HG02973 (cell line): Measurements from ENCODE around the gene DENND2D.

Experiments used
- ATAC-seq: cut with Tn5 transposase; IDR thresholded peaks from one replicate; pipeline ENCODE4 v1.9.1; 2021; ENCODE audit warnings: moderate library complexity; ENCODE audit not compliant: unreplicated experiment

DENND2D gene

GRCh38 chr1:111183308-111184069 lies 17.0 kb downstream of the DENND2D start:
- ATAC-seq: no peak

DNA sequence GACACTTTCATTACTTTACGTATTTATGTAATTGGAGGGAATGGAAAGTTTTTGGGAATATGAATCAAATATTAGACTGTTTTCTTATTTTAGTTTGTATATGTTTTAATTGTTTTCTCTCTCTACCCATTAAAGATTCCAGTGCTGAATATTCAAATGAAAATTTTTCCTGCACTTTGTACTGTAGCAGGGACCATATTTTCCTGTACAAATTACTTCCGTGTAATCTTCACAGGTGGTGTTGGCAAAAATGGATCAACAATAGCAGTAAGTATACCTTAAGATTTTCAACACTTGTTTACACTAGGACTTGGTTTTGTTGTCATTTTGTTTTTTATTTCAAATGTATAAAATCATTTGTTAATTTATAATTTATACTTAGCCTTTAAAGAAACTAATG lies 18.4 kb downstream of the DENND2D start:
- no peak for ATAC-seq

DNA sequence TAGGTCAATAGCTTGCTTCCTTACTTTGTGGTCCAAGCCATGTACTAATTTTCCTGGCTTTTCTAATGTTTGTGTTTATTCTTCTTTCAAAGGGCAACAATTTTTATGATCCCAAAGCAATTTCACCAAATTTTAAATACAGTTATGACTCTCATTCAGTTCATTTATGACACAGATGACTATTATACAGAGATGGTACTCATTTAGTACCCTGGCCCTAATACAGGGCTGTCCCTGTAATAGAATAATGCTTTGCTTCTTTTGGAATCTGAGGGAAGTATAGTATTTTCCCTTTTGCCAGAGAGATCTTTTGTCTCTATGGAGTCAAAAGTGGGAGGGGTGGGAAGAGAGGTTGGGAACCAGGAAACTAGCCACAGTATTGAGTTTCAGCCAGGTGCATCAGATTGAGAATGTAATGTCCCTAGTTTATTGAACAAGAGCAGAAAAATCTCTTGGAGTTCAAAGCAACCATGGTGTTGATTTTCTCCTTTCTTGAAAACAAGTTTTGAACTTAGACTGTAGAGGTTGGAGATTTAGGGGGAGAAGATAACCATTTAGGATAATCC lies 20.4 kb downstream of the DENND2D start:
- no peak for ATAC-seq

- ATAC-seq: peak; percentile 55
Measured at GRCh38 chr1:111176678-111177077, 23.8 kb downstream of the DENND2D start.

GRCh38 chr1:111175349-111175748 lies 25.1 kb downstream of the DENND2D start:
- ATAC-seq: no peak

DNA sequence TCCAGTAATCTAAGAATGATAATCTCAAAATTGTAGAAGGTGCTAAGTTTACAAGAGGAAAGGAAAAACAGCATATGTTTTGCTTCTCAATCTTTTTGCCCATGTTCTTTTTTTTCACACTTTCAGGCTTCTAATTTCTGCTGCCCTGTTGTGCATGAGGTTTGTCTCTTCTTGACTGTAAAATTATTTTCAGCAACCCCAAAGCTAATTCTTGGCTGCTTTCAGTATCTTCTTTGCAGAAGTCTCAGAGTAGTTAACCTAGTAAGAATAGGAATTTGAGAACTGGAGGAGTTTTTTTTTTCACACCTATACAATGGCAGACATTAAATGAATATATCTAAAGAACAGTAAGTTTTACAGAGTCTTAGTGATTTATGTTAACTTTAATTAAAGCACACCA lies 26.4 kb downstream of the DENND2D start:
- no peak for ATAC-seq

- no peak for ATAC-seq
Measured at GRCh38 chr1:111172463-111172862, 28.0 kb downstream of the DENND2D start.

DNA sequence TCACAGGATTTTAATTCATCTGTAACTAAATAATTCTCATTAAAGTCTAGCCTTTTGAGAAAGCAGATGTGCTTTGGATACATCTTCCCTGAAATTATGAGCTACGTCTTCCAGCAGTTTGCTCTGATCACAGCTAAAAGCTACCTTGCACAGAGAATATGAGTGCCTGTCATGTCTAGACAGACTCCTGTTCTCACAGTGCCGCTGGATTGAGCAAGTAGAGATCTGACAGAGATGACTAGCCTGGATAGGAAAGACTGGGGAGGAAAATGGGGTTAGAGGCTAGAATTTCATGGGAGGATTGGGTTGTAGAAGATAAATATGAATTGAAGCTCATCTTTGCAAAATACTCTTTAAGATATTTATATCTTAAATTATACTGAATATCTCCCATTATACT lies 36.3 kb downstream of the DENND2D start:
- no peak for ATAC-seq

GRCh38 chr1:111163363-111163762 lies 37.1 kb downstream of the DENND2D start:
- ATAC-seq: no peak

GRCh38 chr1:111162488-111162880 lies 38.0 kb downstream of the DENND2D start:
- no peak for ATAC-seq

GRCh38 chr1:111161843-111162487 lies 38.5 kb downstream of the DENND2D start:
- ATAC-seq: no peak

DNA sequence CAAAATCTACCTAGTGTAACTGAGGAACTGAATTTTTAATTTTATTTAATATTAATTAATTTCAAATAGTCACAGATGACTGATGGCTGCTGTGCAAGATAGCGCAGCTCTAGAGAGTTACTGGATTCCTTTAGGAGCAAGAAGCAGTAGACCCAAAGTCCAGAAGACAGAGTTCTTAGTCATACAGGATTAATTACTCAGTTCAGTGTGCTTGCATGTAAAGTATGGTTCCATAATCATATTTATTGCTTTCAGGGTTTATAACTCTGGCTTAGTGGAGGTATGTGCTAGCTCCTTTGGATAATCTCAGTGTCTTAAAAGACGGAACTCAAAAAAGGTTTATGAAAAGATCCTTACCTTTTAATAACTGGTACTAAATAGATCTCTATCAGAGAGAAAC lies 43.0 kb downstream of the DENND2D start:
- no peak for ATAC-seq

DNA sequence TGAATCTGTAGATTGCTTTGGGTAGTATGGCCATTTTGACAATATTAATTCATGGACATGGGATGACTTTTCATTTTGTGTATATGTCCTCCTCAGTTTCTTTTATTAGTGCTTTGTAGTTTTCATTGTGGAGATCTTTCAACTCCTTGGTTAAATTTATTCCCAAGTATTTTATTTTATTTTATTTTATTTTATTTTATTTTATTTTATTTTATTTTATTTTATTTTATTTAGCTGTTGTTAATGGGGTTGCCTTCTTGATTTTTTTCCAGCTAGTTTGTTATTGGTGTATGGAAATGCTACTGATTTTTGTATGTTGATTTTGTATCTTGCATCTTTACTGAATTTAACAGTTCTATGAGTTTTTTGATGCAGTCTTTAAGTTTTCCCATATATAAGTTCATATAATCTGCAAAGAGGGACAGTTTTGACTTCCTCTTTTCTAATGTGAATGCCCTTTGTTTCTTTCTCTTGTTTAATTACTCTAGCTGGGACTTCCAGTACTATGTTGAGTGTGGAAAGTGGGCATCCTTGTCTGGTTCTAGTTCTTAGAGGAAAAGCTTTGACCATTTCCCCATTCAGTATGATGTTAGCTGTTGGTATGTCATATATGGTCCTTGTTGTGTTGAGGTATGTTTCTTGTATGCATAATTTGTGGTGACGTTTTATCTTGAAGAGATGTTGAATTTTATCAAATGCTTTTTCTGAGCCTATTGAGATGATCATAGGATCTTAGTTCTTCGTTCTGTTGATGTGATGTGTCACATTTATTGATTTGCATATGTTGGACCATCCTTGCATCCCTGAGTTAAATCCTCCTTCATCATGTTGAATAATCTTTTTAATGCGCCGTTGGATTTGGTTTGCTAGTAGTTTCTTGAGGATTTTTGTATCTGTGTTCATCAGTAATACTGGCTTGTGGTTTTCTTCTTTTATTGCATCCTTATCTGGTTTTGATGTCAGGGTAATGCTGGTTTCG lies 46.1 kb downstream of the DENND2D start:
- ATAC-seq: no peak

- ATAC-seq: no peak
Measured at GRCh38 chr1:111151838-111152237, 48.6 kb downstream of the DENND2D start.

DNA sequence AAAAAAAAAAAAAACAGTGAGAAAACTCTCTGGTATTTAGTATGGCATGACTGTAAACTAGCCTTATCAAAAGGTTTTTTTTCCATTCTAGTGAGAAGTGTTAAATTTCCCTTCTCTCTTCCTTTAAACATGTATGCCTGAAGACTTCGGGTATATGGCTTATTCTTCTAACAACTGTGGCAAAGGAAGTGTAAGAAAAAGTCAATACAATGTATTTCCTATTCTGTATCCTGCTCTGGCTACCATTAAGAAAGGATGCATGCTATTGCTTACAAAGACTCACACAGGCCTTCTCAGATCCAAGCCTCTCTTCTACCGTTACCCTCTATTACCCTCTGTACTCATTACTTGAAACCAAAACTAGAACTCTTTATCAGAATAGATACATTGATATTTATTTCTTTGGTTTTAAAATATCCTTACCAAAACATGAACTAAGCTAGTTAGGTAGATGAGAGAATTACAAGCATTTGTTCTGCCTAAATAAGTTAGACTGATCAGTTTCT lies 52.0 kb downstream of the DENND2D start:
- ATAC-seq: no peak

- ATAC-seq: no peak
Measured at GRCh38 chr1:111147948-111148347, 52.5 kb downstream of the DENND2D start.

DNA sequence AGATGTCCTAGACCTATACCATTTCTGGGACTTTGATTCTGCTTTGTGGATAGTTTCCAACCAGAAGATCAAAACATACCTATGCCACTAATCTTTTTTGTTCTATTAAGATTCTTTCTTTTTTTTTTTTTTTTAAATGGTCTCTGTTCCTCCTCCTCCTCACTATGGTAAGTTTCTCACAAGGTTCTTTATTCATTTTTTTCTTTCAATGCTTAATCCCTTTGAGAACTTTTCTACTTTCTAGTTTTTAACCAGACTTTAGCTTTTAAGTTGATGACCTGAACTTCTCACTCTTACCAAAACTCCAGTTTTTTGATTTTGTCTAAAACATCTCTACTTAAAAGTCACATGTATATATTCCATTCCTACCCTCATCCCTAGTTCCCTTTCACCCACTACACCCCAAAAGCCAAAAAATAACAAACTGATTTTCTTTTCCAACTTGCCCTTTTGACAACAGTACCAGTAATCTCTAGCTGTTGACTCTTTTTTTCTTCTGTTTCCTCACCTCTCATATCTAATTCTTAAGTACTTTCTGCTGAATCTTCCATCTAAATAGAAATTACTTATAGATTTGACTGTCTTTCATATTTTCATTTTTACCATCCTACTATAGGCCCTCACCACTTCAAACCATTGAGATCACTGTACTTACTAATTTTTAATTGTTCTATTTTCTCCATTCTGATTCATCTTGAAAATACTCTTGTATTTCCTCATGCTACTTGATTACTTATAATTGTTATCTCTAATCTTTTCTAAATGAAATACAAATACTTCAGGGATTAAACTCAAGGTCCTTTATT lies 54.3 kb downstream of the DENND2D start:
- no peak for ATAC-seq

- ATAC-seq: no peak
Measured at GRCh38 chr1:111145542-111145941, 54.9 kb downstream of the DENND2D start.

- ATAC-seq: no peak
Measured at GRCh38 chr1:111142356-111142975, 58.0 kb downstream of the DENND2D start.
